Muscle of leg (tissue), 11 donors: ENCODE results near the gene LONRF2. TPM values are rescaled to one million over a fixed set of nuclear protein-coding genes. Genes with fewer than 3 reads are reported as not detected.

Experiments used
- DNase-seq: peaks from one replicate; pipeline ENCODE4 v3.0.0; 2013
- H3K27ac ChIP-seq: one replicate; pipeline ENCODE4 v1.5.1; 2013; ENCODE audit warnings: mild to moderate bottlenecking, low read length, control low read depth
- H3K27me3 ChIP-seq: one replicate; pipeline ENCODE4 v1.6.1; 2013; ENCODE audit warnings: low read length; ENCODE audit not compliant: control insufficient read depth, insufficient read depth
- H3K36me3 ChIP-seq: one replicate; pipeline ENCODE4 v1.6.1; 2013; ENCODE audit warnings: low read length; ENCODE audit not compliant: control insufficient read depth, insufficient read depth
- H3K4me1 ChIP-seq: one replicate; pipeline ENCODE4 v1.6.1; 2013; ENCODE audit warnings: low read length; ENCODE audit not compliant: control insufficient read depth, insufficient read depth
- H3K4me3 ChIP-seq: one replicate; pipeline ENCODE4 v1.5.1; 2013; ENCODE audit warnings: low read length, control low read depth
- H3K9me3 ChIP-seq: replicated peaks from 2 replicates; pipeline ENCODE4 v1.6.1; 2013; ENCODE audit warnings: low read depth, low read length; ENCODE audit not compliant: control insufficient read depth
- WGBS: methylation state at CpG from one replicate; pipeline ENCODE4 v1.1.5; 2013; ENCODE audit warnings: missing lambda C conversion rate; ENCODE audit not compliant: insufficient coverage; 5-methylcytosine and 5-hydroxymethylcytosine counted together
- polyA plus RNA-seq, 8 donors: library from polyadenylated mRNA; unstranded; fragments of 120-200 nt; gene quantifications; one replicate each; pipeline versions ENCODE4 v1.2.1 to v1.2.3, GENCODE V29; 2013; ENCODE audit warnings: inconsistent platforms in 1 of 8, low replicate concordance in 1 of 8; ENCODE audit not compliant: insufficient read length in 8 of 8, insufficient read depth in 1 of 8
- total RNA-seq: library from RNA; stranded (reverse); fragments of 120-200 nt; gene quantifications from one replicate; pipeline ENCODE4 v1.2.4, GENCODE V29; 2013

The LONRF2 gene
- total and polyA plus RNA-seq, 9 donors, result 0.22 to 1.5 (median 0.63) TPM

DNA sequence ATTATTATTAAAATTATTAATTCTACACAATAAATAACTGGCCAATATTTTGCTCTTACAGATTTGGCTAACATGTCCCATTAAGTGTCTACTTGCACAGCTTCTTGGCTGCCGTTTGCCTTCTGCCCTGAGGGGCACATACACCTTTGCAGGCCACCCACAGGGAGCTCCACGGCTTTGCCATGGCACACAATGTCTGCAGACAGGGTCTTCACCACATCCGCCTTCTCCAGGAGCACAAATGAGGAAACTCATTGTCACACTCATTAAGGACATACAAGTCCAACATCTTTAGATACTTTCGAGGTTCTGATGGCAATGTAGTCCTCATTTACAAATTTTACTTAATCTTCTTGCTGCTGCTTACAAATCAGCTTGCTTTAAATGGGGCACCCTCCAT lies 45.6 kb downstream of the LONRF2 start:
- 95% methylated on average over 4 of the region's 4 CpGs for WGBS
- no peak for DNase-seq
- no peaks in the 10 kb centered on the region for H3K9me3 ChIP-seq
- no peak overlapping the region for H3K4me3 ChIP-seq
- H3K27ac ChIP-seq, result no peak overlapping the region
- peaks cover 2% of the 10 kb centered on the region for H3K4me1 ChIP-seq
- peaks cover 5% of the 10 kb centered on the region for H3K27me3 ChIP-seq
- no peaks in the 10 kb centered on the region for H3K36me3 ChIP-seq

DNA sequence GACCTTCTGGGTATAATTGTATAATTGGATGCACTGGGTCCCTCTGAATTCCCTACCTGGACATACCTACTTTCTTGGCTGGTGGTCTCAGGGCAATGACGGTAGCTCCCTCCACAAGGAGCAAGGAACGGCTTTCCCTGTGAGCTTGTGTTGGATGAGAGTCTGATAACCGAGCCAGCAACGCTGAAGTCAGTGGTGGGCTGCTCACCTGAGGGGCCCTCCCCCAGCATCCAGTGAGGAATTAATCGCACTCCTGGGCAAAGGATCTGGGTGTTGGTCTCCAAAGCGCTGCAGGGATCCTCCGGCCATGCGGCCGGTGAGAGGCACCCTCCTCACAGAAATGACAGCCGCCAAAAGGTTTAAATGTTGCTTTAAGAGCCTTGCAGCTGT lies 47.1 kb downstream of the LONRF2 start:
- H3K4me3 ChIP-seq, result no peak overlapping the region
- WGBS, result 69% methylated on average over 6 of the region's 10 CpGs
- H3K4me1 ChIP-seq, result peaks cover 2% of the 10 kb centered on the region

DNA sequence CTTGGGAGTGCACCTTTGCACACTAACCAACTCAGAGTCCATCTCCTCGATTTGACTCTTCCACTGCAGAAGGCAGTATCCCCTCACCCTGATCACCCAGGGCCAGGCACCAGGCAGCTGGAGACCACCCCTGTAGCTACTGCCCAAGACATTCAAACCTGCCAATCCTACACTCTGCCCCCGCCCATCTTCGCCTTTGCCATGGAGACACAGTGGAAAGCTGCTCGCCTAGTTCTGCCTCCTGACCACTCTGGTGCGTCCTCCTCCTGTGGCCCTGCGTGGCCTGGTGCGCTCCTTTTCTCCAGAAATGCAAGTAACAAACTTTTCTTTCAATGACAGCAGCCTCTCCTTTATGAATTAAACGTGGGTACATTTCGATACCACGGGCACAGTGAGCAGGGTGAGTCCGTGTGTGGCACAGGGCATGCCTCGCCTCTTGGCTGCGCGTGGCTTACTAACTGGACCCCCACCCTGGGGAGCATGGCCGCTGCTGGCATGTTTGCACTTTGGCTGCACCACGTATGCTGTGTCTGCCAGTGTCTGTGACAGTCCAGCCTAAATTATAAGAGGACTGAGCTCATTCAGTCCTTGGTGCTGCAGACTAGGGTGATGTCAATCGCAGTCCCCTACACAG lies 47.6 kb downstream of the LONRF2 start:
- 88% methylated on average over 14 of the region's 17 CpGs for WGBS

More for the DNA sequence above, 47.1 kb downstream of the LONRF2 start:
- Histone ChIP-seq H3K36me3 (no peaks in the 10 kb centered on the region), H3K27me3 (peaks cover 3% of the 10 kb centered on the region), H3K9me3 (peaks cover 3% of the 10 kb centered on the region), H3K27ac (no peak overlapping the region)
- DNase-seq, result no peak

DNA sequence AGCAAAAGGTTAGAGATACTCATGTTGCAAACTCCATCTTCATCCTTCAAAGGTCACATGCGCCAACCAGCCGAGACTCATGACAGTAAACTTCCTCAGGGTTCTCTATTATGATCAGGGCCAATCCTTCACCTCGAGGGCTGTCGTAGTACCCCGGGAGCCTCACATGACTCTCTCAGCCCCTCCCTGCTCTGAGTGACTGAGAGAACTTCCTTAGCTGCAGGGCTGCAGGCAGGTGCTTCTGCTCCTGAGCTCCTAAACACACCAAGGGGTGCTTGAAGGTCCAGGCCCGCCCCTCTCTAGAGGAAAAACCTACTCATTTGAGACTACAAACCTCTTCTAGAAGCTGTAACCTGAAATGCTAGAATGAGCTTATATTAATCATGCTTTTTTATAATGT lies 48.2 kb downstream of the LONRF2 start:
- no peak overlapping the region for H3K4me3 ChIP-seq
- 51% methylated on average over 5 of the region's 6 CpGs for WGBS
- H3K9me3 ChIP-seq, result peaks cover 3% of the 10 kb centered on the region
- no peak overlapping the region for H3K27ac ChIP-seq
- no peak for DNase-seq
- H3K36me3 ChIP-seq, result no peaks in the 10 kb centered on the region
- peaks cover 2% of the 10 kb centered on the region for H3K27me3 ChIP-seq
- peaks cover 2% of the 10 kb centered on the region for H3K4me1 ChIP-seq

More for the DNA sequence above, 47.6 kb downstream of the LONRF2 start:
- Histone ChIP-seq H3K27ac (no peak overlapping the region), H3K36me3 (no peaks in the 10 kb centered on the region), H3K27me3 (peaks cover 3% of the 10 kb centered on the region), H3K9me3 (peaks cover 3% of the 10 kb centered on the region), H3K4me1 (peaks cover 2% of the 10 kb centered on the region), H3K4me3 (no peak overlapping the region)
- DNase-seq, result no peak

DNA sequence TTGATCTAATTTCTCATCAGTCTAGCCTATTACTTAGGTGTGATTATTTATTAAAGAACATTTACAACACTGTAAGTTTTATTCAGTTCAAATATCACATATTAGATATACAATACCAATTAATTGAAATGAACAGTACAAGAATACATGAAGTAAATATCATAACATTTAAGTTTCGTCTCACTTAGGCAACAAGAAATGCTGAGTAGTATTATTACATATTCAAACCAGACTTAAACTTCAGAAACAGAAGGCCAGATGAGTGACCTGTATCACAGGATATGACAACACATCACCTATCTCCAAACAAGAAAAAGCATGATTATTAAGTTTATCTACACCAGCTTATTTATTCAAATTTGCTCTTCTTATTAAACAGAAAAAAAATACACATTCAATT lies 48.9 kb downstream of the LONRF2 start:
- H3K9me3 ChIP-seq, result peaks cover 3% of the 10 kb centered on the region
- no peaks in the 10 kb centered on the region for H3K27me3 ChIP-seq
- DNase-seq, result no peak
- peak overlapping the region; percentile 56 for H3K27ac ChIP-seq
- no peak overlapping the region for H3K4me3 ChIP-seq
- peaks cover 2% of the 10 kb centered on the region for H3K4me1 ChIP-seq
- no CpG with 5 or more reads among the region's 1 CpG for WGBS
- no peaks in the 10 kb centered on the region for H3K36me3 ChIP-seq

DNA sequence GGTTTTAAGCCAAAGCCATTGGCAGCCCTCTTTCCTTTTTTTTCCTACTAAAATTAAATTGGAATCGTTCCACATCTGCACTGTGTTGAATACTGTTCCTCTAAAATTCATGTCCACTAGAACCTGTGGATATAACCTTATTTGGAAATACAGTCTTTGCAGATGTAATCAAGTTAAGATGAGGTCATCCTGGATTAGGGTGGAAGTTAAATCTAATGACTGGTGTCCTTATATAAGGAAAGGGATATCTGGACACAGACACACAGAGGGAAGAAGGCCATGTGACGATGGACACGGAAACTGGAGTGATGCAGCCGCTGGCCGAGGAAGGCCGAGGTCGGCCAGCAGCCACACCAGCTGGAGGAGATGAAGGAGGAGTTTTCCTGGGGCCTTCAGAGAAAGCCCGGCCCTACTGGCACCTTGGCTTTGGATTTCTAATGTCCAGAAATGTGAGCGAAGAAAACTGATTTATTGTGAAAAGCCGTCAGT lies 49.4 kb downstream of the LONRF2 start:
- Histone ChIP-seq H3K9me3 (peaks cover 3% of the 10 kb centered on the region), H3K4me3 (no peak overlapping the region), H3K4me1 (peaks cover 2% of the 10 kb centered on the region), H3K27me3 (no peaks in the 10 kb centered on the region), H3K27ac (peak overlapping the region; percentile 56), H3K36me3 (no peaks in the 10 kb centered on the region)
- DNase-seq, result peak; percentile 95
- 35% methylated on average over 7 of the region's 10 CpGs for WGBS

DNA sequence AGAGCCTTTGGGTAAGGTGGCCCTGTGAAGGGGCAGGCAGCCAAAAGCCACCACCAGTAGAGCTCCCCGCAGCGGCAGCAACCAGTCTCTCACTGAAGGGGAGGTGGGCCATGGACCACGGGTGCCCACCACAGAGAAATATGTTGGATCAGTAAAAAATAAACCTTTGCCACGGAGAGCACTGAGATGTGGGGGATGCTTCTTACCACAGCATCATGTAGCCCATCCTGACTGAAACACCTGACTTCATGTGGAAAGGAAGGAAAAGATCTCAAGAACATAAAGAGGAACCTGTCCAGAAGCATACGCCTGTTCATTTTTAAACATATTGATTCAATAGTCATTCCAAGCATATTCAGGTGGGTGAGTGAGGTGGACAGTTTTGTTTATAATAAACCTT lies 51.1 kb downstream of the LONRF2 start:
- Histone ChIP-seq H3K27me3 (no peaks in the 10 kb centered on the region), H3K36me3 (no peaks in the 10 kb centered on the region)
- WGBS, result no CpG with 5 or more reads among the region's 5 CpGs

DNA sequence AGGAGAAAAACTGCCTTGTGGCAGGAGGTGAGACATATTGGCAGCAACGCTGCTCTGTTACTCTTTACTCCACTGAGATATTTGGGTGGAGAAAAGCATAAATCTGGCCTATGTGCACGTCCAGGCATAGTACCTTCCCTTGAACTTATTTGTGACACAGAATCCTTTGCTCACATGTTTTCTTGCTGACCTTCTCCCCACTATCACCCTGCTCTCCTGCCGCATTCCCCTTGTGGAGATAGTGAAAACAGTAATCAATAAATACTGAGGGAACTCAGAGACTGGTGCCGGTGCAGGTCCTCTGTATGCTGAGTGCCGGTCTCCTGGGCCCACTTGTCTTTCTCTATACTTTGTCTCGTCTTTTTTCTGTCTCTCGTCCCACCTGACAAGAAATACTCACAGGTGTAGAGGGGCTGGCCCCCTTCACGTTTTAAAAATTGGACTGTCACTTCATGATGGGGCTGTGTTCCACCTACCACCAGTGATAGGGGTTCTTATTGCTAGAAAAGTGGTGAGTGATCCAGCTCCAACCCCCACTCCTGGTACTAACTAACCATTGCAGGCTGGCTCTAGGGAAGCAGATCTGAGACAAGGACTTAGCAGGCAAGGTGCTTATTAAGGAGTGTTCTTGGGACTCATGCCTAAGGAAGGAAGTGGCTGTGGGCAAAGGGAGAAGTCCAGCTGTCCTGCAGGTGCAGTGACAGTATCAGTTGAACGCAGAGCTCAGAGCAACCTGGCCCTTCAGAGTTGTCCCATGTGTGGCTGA lies 51.7 kb downstream of the LONRF2 start:
- no peak overlapping the region for H3K27ac ChIP-seq
- WGBS, result 80% methylated on average over 4 of the region's 9 CpGs
- no peaks in the 10 kb centered on the region for H3K36me3 ChIP-seq
- H3K4me3 ChIP-seq, result no peak overlapping the region
- peaks cover 2% of the 10 kb centered on the region for H3K4me1 ChIP-seq
- H3K9me3 ChIP-seq, result peaks cover 3% of the 10 kb centered on the region
- no peak for DNase-seq
- H3K27me3 ChIP-seq, result no peaks in the 10 kb centered on the region

More for the DNA sequence above, 51.1 kb downstream of the LONRF2 start:
- Histone ChIP-seq H3K9me3 (peaks cover 3% of the 10 kb centered on the region), H3K4me1 (peaks cover 2% of the 10 kb centered on the region), H3K4me3 (no peak overlapping the region), H3K27ac (no peak overlapping the region)
- no peak for DNase-seq

DNA sequence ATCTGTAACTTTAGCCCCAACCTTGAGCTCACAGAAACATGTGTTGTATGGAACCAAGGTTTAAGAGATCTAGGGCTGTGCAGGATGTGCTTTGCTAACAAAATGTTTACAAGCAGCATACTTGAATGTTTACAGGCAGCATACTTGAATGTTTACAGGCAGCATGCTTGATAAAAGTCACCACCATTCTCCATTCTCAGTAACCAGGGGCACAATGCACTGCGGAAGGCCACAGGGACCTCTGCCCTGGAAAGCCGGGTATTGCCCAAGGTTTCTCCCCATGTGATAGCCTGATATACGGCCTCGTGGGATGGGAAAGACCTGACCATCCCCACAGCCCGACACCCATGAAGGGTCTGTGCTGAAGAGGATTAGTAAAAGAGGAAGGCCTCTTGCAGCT lies 52.4 kb downstream of the LONRF2 start:
- Histone ChIP-seq H3K9me3 (peaks cover 3% of the 10 kb centered on the region), H3K27me3 (no peaks in the 10 kb centered on the region), H3K27ac (no peak overlapping the region), H3K36me3 (no peaks in the 10 kb centered on the region), H3K4me1 (peaks cover 2% of the 10 kb centered on the region), H3K4me3 (no peak overlapping the region)
- no peak for DNase-seq
- WGBS, result 78% methylated on average over 2 of the region's 5 CpGs

DNA sequence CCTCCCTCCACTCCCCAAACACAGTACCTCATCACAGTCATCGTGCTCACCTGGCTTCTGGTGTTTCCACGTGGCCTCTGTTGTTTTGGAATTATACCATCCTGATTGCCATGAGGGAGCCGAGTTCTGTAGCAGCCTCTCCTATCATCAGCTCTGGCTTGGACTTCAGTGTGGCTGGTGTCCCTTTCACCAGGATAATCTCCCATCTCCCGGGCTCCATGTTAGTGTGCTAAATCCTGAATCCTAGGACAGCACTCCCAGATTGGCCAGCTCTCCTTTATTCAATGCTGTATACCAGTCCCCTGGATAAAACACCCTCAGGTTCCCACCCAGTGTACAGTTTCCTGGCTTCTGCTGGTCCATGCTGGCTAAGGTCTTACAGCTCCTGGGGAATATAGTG lies 53.3 kb downstream of the LONRF2 start:
- no peaks in the 10 kb centered on the region for H3K27me3 ChIP-seq
- 68% methylated on average over 4 of the region's 4 CpGs for WGBS
- H3K4me1 ChIP-seq, result peaks cover 2% of the 10 kb centered on the region
- H3K4me3 ChIP-seq, result no peak overlapping the region
- no peak overlapping the region for H3K27ac ChIP-seq
- no peaks in the 10 kb centered on the region for H3K36me3 ChIP-seq
- DNase-seq, result no peak
- H3K9me3 ChIP-seq, result peaks cover 3% of the 10 kb centered on the region
